ENCODE measurements around the gene PPM1B. TPM values are rescaled to one million over a fixed set of nuclear protein-coding genes. Genes with fewer than 3 reads are reported as not detected.

The PPM1B gene
- total and polyA plus RNA-seq, 10 of the 15 experiments (the other 5 are each of a cell fraction or from before 2014, with no cell fraction given) = 12.5 to 53.4 (median 33.7) TPM

DNA sequence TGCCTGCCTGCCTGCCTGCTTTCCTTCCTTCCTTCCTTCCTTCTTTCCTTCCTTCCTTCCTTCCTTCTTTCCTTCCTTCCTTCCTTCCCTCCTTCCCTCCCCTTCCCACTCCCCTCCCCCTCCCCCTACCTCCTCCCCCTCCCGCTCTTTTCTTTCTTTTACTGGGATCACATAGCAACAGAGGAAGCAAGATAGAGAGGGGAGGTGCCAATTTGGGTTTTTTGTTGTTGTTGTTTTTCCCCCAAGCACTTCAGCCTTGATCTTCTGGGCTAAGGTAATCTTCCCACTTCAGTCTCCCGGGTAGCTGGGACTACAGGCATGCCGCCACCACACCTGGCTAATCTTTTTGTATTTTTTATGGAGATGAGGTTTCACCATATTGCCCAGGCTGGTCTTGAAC lies 20.0 kb downstream of the PPM1B start:
- Histone ChIP-seq H3K9ac (ENCODE audit: control insufficient read depth, insufficient read depth, low read length) (no peak overlapping the region), H3K79me2 (ENCODE audit: control insufficient read depth, insufficient read depth, low read length) (peaks cover 81% of the 10 kb centered on the region), H3K27ac (ENCODE audit: control insufficient read depth, insufficient read depth) (peak overlapping the region; percentile 47; the same call in 1 of the 2 replicates), H3K4me1 (ENCODE audit: control insufficient read depth, insufficient read depth, low read length) (peaks cover 44% of the 10 kb centered on the region), H4K20me1 (ENCODE audit: control insufficient read depth, insufficient read depth) (no peaks in the 10 kb centered on the region), H2AFZ (ENCODE audit: control insufficient read depth, low read depth, low read length) (no peak overlapping the region), H3K4me3 (no peak overlapping the region), H3K27me3 (replicated peaks in 1 of 2; ENCODE audit: control insufficient read depth in 2 of 2, insufficient read depth in 2 of 2, low read length in 1 of 2) (no peaks in the 10 kb centered on the region), H3K9me3 (replicated peaks; ENCODE audit: control insufficient read depth, insufficient read depth, low read length) (no peaks in the 10 kb centered on the region; the same call in 1 of the 3 replicates), H3K36me3 (ENCODE audit: control insufficient read depth in 2 of 2, insufficient read depth in 2 of 2, low read length in 1 of 2) (peaks cover 0 to 2% of the 10 kb centered on the region in 2 experiments; a peak in 1 of 4 replicates), H3K4me2 (ENCODE audit: control insufficient read depth, insufficient read depth) (peak overlapping the region; percentile 11; the same call in 1 of the 2 replicates)
- 75% methylated on average over 2 of the region's 3 CpGs for WGBS (ENCODE audit: insufficient coverage, insufficient replicate concordance, low lambda C conversion rate, missing lambda C conversion rate)
- ChIA-PET POLR2A (interaction anchor here (0.5 to 2.1 kb wide), 3 partner anchors 11 to 965 kb away, joined by 3 to 6 read pairs (median 4); no protein-coding TSS in a partner anchor), CTCF (interaction anchor here (1.0 kb wide), 1 partner anchor 100 kb away, joined by 3 read pairs; no protein-coding TSS in a partner anchor), SMC1A (ENCODE audit: uncharacterized antibody, unreplicated experiment) (interaction anchor here (1.2 to 4.2 kb wide), 4 partner anchors 15 to 100 kb away, joined by 3 to 27 read pairs (median 14); no protein-coding TSS in a partner anchor), RAD21 (ENCODE audit: unreplicated experiment) (no interaction called here)
- DNase-seq (ENCODE audit: low read depth, low spot score) (no peak), ATAC-seq (no peak), FAIRE-seq (no peak)
- intact Hi-C loops (cut with micrococcal nuclease; ENCODE audit: unreplicated experiment) (no loop called here), in situ Hi-C loops (cut with MboI) (no loop called here)
- no TSS peak for BruUV-seq (replicated peaks)
- TF ChIP-seq, protein P1, sequence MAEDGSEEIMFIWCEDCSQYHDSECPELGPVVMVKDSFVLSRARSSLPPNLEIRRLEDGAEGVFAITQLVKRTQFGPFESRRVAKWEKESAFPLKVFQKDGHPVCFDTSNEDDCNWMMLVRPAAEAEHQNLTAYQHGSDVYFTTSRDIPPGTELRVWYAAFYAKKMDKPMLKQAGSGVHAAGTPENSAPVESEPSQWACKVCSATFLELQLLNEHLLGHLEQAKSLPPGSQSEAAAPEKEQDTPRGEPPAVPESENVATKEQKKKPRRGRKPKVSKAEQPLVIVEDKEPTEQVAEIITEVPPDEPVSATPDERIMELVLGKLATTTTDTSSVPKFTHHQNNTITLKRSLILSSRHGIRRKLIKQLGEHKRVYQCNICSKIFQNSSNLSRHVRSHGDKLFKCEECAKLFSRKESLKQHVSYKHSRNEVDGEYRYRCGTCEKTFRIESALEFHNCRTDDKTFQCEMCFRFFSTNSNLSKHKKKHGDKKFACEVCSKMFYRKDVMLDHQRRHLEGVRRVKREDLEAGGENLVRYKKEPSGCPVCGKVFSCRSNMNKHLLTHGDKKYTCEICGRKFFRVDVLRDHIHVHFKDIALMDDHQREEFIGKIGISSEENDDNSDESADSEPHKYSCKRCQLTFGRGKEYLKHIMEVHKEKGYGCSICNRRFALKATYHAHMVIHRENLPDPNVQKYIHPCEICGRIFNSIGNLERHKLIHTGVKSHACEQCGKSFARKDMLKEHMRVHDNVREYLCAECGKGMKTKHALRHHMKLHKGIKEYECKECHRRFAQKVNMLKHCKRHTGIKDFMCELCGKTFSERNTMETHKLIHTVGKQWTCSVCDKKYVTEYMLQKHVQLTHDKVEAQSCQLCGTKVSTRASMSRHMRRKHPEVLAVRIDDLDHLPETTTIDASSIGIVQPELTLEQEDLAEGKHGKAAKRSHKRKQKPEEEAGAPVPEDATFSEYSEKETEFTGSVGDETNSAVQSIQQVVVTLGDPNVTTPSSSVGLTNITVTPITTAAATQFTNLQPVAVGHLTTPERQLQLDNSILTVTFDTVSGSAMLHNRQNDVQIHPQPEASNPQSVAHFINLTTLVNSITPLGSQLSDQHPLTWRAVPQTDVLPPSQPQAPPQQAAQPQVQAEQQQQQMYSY (CRISPR knock-in tag; IDR thresholded peaks at IDR 0.05) = no peak
- TF ChIP-seq ESRRA (IDR thresholded peaks at IDR 0.05; ENCODE audit: low read length) (no peak), NFYA (IDR thresholded peaks at IDR 0.05; ENCODE audit: borderline replicate concordance, low read depth, low read length) (no peak), KLF5 (IDR thresholded peaks at IDR 0.05; ENCODE audit: partially characterized antibody) (no peak), CHD1 (IDR thresholded peaks at IDR 0.05; ENCODE audit: low read depth, low read length) (no peak), SREBF2 (IDR thresholded peaks at IDR 0.05; ENCODE audit: low read length) (no peak), NR2C2 (IDR thresholded peaks at IDR 0.05; ENCODE audit: borderline replicate concordance, control insufficient read depth, insufficient read length, low read depth) (no peak), EED (IDR thresholded peaks at IDR 0.05; ENCODE audit: low read depth) (no peak), MYC (IDR thresholded peaks at IDR 0.05; ENCODE audit: insufficient read depth, insufficient read length, insufficient replicate concordance, low read length, severe bottlenecking) (no peak), NR2F1 (conservative IDR thresholded peaks at IDR 0.05) (no peak), MYB (IDR thresholded peaks at IDR 0.05; ENCODE audit: borderline replicate concordance, low read depth, low read length) (no peak), ZNF24 (IDR thresholded peaks at IDR 0.05) (no peak)
- TF ChIP-seq, protein P2, sequence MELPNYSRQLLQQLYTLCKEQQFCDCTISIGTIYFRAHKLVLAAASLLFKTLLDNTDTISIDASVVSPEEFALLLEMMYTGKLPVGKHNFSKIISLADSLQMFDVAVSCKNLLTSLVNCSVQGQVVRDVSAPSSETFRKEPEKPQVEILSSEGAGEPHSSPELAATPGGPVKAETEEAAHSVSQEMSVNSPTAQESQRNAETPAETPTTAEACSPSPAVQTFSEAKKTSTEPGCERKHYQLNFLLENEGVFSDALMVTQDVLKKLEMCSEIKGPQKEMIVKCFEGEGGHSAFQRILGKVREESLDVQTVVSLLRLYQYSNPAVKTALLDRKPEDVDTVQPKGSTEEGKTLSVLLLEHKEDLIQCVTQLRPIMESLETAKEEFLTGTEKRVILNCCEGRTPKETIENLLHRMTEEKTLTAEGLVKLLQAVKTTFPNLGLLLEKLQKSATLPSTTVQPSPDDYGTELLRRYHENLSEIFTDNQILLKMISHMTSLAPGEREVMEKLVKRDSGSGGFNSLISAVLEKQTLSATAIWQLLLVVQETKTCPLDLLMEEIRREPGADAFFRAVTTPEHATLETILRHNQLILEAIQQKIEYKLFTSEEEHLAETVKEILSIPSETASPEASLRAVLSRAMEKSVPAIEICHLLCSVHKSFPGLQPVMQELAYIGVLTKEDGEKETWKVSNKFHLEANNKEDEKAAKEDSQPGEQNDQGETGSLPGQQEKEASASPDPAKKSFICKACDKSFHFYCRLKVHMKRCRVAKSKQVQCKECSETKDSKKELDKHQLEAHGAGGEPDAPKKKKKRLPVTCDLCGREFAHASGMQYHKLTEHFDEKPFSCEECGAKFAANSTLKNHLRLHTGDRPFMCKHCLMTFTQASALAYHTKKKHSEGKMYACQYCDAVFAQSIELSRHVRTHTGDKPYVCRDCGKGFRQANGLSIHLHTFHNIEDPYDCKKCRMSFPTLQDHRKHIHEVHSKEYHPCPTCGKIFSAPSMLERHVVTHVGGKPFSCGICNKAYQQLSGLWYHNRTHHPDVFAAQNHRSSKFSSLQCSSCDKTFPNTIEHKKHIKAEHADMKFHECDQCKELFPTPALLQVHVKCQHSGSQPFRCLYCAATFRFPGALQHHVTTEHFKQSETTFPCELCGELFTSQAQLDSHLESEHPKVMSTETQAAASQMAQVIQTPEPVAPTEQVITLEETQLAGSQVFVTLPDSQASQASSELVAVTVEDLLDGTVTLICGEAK (IDR thresholded peaks at IDR 0.05; ENCODE audit: borderline replicate concordance) = no peak
- TF ChIP-seq, protein P3, sequence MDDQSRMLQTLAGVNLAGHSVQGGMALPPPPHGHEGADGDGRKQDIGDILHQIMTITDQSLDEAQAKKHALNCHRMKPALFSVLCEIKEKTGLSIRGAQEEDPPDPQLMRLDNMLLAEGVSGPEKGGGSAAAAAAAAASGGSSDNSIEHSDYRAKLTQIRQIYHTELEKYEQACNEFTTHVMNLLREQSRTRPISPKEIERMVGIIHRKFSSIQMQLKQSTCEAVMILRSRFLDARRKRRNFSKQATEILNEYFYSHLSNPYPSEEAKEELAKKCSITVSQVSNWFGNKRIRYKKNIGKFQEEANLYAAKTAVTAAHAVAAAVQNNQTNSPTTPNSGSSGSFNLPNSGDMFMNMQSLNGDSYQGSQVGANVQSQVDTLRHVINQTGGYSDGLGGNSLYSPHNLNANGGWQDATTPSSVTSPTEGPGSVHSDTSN (IDR thresholded peaks at IDR 0.05; ENCODE audit: insufficient replicate concordance, low read depth, low read length) = no peak

Measured in GM12878 (cell line).